Breast epithelium (tissue), 3 donors: Measurements from ENCODE around the gene FRY.

ENCODE experiments used
- POLR2A ChIP-seq: fragments of 450-650 bp; IDR thresholded peaks from one replicate; pipeline ENCODE4 v1.6.1; 2016; ENCODE audit warnings: antibody characterized with exemption, mild to moderate bottlenecking, moderate library complexity
- TF ChIP-seq, protein P1 (sequence below), 3 donors: fragments of 450-650 bp; IDR thresholded peaks; one replicate each; pipeline ENCODE4 v1.5.1; 2016 to 2017; ENCODE audit warnings: antibody characterized with exemption in 3 of 3, mild to moderate bottlenecking in 3 of 3, moderate library complexity in 3 of 3

DNA sequence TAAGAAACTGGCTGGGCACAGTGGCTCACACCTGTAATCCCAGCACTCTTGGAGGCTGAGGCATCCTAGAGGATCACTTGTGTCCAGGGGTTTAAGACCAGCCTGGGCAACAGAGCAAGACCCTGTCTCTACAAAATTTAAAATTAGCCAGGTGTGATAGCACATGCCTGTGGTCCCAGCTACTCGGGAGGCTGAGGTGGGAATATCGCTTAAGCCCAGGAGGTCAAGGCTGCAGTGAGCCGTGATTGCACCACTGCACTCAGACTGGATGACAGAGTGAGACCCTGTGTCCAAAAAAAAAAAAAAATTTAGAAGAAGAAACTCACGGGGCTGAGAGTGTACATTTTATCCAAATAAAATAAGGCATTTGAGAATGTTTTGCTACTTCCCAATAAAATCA lies 224.7 kb downstream of the FRY start:
- TF ChIP-seq, protein P1, sequence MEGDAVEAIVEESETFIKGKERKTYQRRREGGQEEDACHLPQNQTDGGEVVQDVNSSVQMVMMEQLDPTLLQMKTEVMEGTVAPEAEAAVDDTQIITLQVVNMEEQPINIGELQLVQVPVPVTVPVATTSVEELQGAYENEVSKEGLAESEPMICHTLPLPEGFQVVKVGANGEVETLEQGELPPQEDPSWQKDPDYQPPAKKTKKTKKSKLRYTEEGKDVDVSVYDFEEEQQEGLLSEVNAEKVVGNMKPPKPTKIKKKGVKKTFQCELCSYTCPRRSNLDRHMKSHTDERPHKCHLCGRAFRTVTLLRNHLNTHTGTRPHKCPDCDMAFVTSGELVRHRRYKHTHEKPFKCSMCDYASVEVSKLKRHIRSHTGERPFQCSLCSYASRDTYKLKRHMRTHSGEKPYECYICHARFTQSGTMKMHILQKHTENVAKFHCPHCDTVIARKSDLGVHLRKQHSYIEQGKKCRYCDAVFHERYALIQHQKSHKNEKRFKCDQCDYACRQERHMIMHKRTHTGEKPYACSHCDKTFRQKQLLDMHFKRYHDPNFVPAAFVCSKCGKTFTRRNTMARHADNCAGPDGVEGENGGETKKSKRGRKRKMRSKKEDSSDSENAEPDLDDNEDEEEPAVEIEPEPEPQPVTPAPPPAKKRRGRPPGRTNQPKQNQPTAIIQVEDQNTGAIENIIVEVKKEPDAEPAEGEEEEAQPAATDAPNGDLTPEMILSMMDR (IDR thresholded peaks at IDR 0.05): no peak
- TF ChIP-seq POLR2A: no peak
